Measurements from ENCODE around the gene TMEM156. TPM values are rescaled to one million over a fixed set of nuclear protein-coding genes. Genes with fewer than 3 reads are reported as not detected.

TMEM156 gene
- total RNA-seq (2022) (10.4 and 14.1 TPM in 2 replicates), Bru-seq, nascent RNA (percentile 69 among the genes with signal in this experiment), BruChase-seq, experiment 1, labeled RNA remaining after a 6-hour chase (percentile 71 among the genes with signal in this experiment), BruChase-seq, experiment 2, labeled RNA remaining after a 2-hour chase (percentile 59 among the genes with signal in this experiment)
- long read RNA-seq, transcript TMEM156-203 (7 exons, 1,935 nt), result major isoform, 10 of 14 reads
- long read RNA-seq, partial matches to known transcripts, result 1 of 14 reads
- long read RNA-seq, other reads (novel, unspliced or antisense), result 3 of 14 reads

- CTCF ChIA-PET, result no interaction called here
- H3K9me3 Mint-ChIP-seq (ENCODE audit: low read depth, unreplicated experiment), result no peaks in the 10 kb centered on the region
- DNase-seq, result no peak
- peak within 1 kb of the TSS; percentile 39 for H3K27ac Mint-ChIP-seq (ENCODE audit: unreplicated experiment)
- no peaks in the 10 kb centered on the region for H3K27me3 Mint-ChIP-seq (ENCODE audit: unreplicated experiment)
- H3K4me1 Mint-ChIP-seq (ENCODE audit: low read depth, unreplicated experiment), result peaks cover 15% of the 10 kb centered on the region
- BruUV-seq (replicated peaks), result no TSS peak
- H3K36me3 Mint-ChIP-seq (ENCODE audit: insufficient read depth, unreplicated experiment), result peaks cover 8% of the 10 kb centered on the region
- H3K4me3 Mint-ChIP-seq (ENCODE audit: low read depth, unreplicated experiment), result peak within 1 kb of the TSS; percentile 60
- intact Hi-C loops (cut with micrococcal nuclease; ENCODE audit: unreplicated experiment), result no loop called here
- no peak for TF ChIP-seq CTCF (IDR thresholded peaks at IDR 0.05; ENCODE audit: unreplicated experiment)
These were observed at the start of gene TMEM156 for GRCh38 chr4:39032218-39033085. Gene TMEM156, minus strand, starts transcription at chr4:39032409. Its CDS starts 96 bp downstream, at chr4:39032313.

GRCh38 chr4:39078829-39079228 is 46.6 kb upstream of the TMEM156 start:
- no TSS peak for BruUV-seq (replicated peaks)
- DNase-seq, result no peak
- H3K9me3 Mint-ChIP-seq (ENCODE audit: low read depth, unreplicated experiment), result no peaks in the 10 kb centered on the region
- no peak overlapping the region for H3K4me3 Mint-ChIP-seq (ENCODE audit: low read depth, unreplicated experiment)
- peaks cover 15% of the 10 kb centered on the region for H3K36me3 Mint-ChIP-seq (ENCODE audit: insufficient read depth, unreplicated experiment)
- TF ChIP-seq CTCF (IDR thresholded peaks at IDR 0.05; ENCODE audit: unreplicated experiment), result no peak
- no peaks in the 10 kb centered on the region for H3K4me1 Mint-ChIP-seq (ENCODE audit: low read depth, unreplicated experiment)
- CTCF ChIA-PET, result no interaction called here
- no peaks in the 10 kb centered on the region for H3K27me3 Mint-ChIP-seq (ENCODE audit: unreplicated experiment)
- intact Hi-C loops (cut with micrococcal nuclease; ENCODE audit: unreplicated experiment), result no loop called here
- H3K27ac Mint-ChIP-seq (ENCODE audit: unreplicated experiment), result no peak overlapping the region

- CTCF ChIA-PET, result interaction anchor here (0.6 kb wide), 1 partner anchor 1737 kb away, joined by 5 read pairs; no protein-coding TSS in a partner anchor
- BruUV-seq (replicated peaks), result no TSS peak
- H3K9me3 Mint-ChIP-seq (ENCODE audit: low read depth, unreplicated experiment), result no peaks in the 10 kb centered on the region
- no peaks in the 10 kb centered on the region for H3K27me3 Mint-ChIP-seq (ENCODE audit: unreplicated experiment)
- intact Hi-C loops (cut with micrococcal nuclease; ENCODE audit: unreplicated experiment), result no loop called here
- H3K4me3 Mint-ChIP-seq (ENCODE audit: low read depth, unreplicated experiment), result no peak overlapping the region
- H3K4me1 Mint-ChIP-seq (ENCODE audit: low read depth, unreplicated experiment), result no peaks in the 10 kb centered on the region
- no peaks in the 10 kb centered on the region for H3K36me3 Mint-ChIP-seq (ENCODE audit: insufficient read depth, unreplicated experiment)
- DNase-seq, result no peak
- no peak overlapping the region for H3K27ac Mint-ChIP-seq (ENCODE audit: unreplicated experiment)
- no peak for TF ChIP-seq CTCF (IDR thresholded peaks at IDR 0.05; ENCODE audit: unreplicated experiment)
These were observed 36.7 kb upstream of the TMEM156 start for GRCh38 chr4:39068907-39069306.

GRCh38 chr4:39067451-39067850 is 35.2 kb upstream of the TMEM156 start:
- peaks cover 7% of the 10 kb centered on the region for H3K4me1 Mint-ChIP-seq (ENCODE audit: low read depth, unreplicated experiment)

More at GRCh38 chr4:39067451-39067850, 35.2 kb upstream of the TMEM156 start:
- Mint-ChIP-seq H3K4me3 (ENCODE audit: low read depth, unreplicated experiment) (no peak overlapping the region), H3K27me3 (ENCODE audit: unreplicated experiment) (no peaks in the 10 kb centered on the region), H3K9me3 (ENCODE audit: low read depth, unreplicated experiment) (no peaks in the 10 kb centered on the region), H3K27ac (ENCODE audit: unreplicated experiment) (no peak overlapping the region), H3K36me3 (ENCODE audit: insufficient read depth, unreplicated experiment) (no peaks in the 10 kb centered on the region)
- DNase-seq, result no peak
- no TSS peak for BruUV-seq (replicated peaks)
- no peak for TF ChIP-seq CTCF (IDR thresholded peaks at IDR 0.05; ENCODE audit: unreplicated experiment)
- CTCF ChIA-PET, result no interaction called here
- intact Hi-C loops (cut with micrococcal nuclease; ENCODE audit: unreplicated experiment), result no loop called here
